AG09319 (cell line): ENCODE data around the gene INHBB.
"Not testable (repeated sequence)": the region's sequence is repeated elsewhere in the genome, so short reads cannot be mapped to it uniquely, and the experiment has no call there.

ENCODE experiments used
- DNase-seq: peaks from one replicate; pipeline ENCODE4 v3.0.0-alpha.2; 2010; ENCODE audit warnings: low read depth; ENCODE audit errors: extremely low read depth
- CTCF ChIP-seq: IDR thresholded peaks from 2 replicates; pipeline ENCODE4 v1.5.1; 2011; ENCODE audit warnings: low read depth, mild to moderate bottlenecking, inconsistent platforms, low read length, moderate library complexity

INHBB gene

GRCh38 chr2:120316528-120317179 is 29.3 kb upstream of the INHBB start:
- no peak for TF ChIP-seq CTCF

GRCh38 chr2:120317180-120317533 is 28.8 kb upstream of the INHBB start:
- DNase-seq, result no peak
- no peak for TF ChIP-seq CTCF

More at GRCh38 chr2:120316528-120317179, 29.3 kb upstream of the INHBB start:
- DNase-seq, result no peak

GRCh38 chr2:120317916-120318315 is 28.0 kb upstream of the INHBB start:
- no peak for TF ChIP-seq CTCF

GRCh38 chr2:120318626-120319025 is 27.3 kb upstream of the INHBB start:
- no peak for DNase-seq
- TF ChIP-seq CTCF, result no peak

More at GRCh38 chr2:120317916-120318315, 28.0 kb upstream of the INHBB start:
- no peak for DNase-seq

GRCh38 chr2:120319123-120319522 is 26.8 kb upstream of the INHBB start:
- no peak for DNase-seq
- TF ChIP-seq CTCF, result no peak

- TF ChIP-seq CTCF, result no peak
- DNase-seq, result no peak
Measured at GRCh38 chr2:120319686-120320317, 26.1 kb upstream of the INHBB start.

- TF ChIP-seq CTCF, result no peak
Measured at GRCh38 chr2:120320318-120320851, 25.6 kb upstream of the INHBB start.

GRCh38 chr2:120320887-120321556 is 24.9 kb upstream of the INHBB start:
- not testable (repeated sequence) for DNase-seq

More at GRCh38 chr2:120320318-120320851, 25.6 kb upstream of the INHBB start:
- DNase-seq, result no peak
